Vagina (tissue), 1 donor: Measurements from ENCODE around the gene IDI1. TPM values are rescaled to one million over a fixed set of nuclear protein-coding genes. Genes with fewer than 3 reads are reported as not detected.

Experiments
- total RNA-seq: library from RNA; depleted of rRNA; stranded (reverse); fragments of >200 nt; gene quantifications from one replicate; pipeline ENCODE4 v1.2.3, GENCODE V29; 2016

Gene IDI1
- total RNA-seq, 1 donor from 2014 or later = 50.3 TPM

Other genes with a start within 250 kb of the IDI1 start
- 78.3 TPM for gene LARP4B, start 117.4 kb downstream of the IDI1 start, total RNA-seq
- gene GTPBP4, start 60.7 kb downstream of the IDI1 start, total RNA-seq = 24.8 TPM
- not detected for gene IDI2, start 23.3 kb downstream of the IDI1 start, total RNA-seq
- 16.9 TPM for gene WDR37, start 7.3 kb upstream of the IDI1 start, total RNA-seq